PC-3 (cell line): ENCODE results near the gene ADRA2A.

Experiments
- CTCF ChIP-seq: fragments of 300-600 bp; sonication (generic); conservative IDR thresholded peaks from 2 replicates; pipeline ENCODE4 v1.5.1; 2017; ENCODE audit warnings: antibody characterized with exemption, low read depth, mild to moderate bottlenecking, low read length
- EZH2 ChIP-seq: fragments of 300-600 bp; sonication (generic); IDR thresholded peaks from one replicate; pipeline ENCODE4 v1.6.1; 2017; ENCODE audit warnings: antibody characterized with exemption, mild to moderate bottlenecking, low read length; ENCODE audit not compliant: unreplicated experiment

- TF ChIP-seq CTCF, result no peak
- TF ChIP-seq EZH2, result no peak
These were observed 28.0 kb downstream of the ADRA2A start for GRCh38 chr10:111104811-111105210.
